SU-DHL-6 (cell line): ENCODE results near the gene COPS3.

ENCODE experiments used
- H2AFZ ChIP-seq: fragments of 200-600 bp; sonication (generic); 2 replicates; pipeline ENCODE4 v1.6.1; 2014; ENCODE audit warnings: low read depth, mild to moderate bottlenecking, moderate library complexity, mixed read lengths, antibody characterized with exemption, low read length; ENCODE audit not compliant: severe bottlenecking
- H3F3A ChIP-seq: fragments of 200-600 bp; shearing (Covaris generic); 2 replicates; pipeline ENCODE4 v1.6.0; 2016; ENCODE audit warnings: antibody characterized with exemption, mild to moderate bottlenecking; ENCODE audit not compliant: insufficient read depth
- H3K27ac ChIP-seq: fragments of 200-600 bp; sonication (generic); 2 replicates; pipeline ENCODE4 v1.5.1; 2016; ENCODE audit warnings: low read depth, mild to moderate bottlenecking, low read length, moderate library complexity, mixed read lengths
- H3K27me3 ChIP-seq: fragments of 200-600 bp; sonication (generic), shearing (Covaris generic); 2 replicates; pipeline ENCODE4 v1.6.0; 2014; ENCODE audit warnings: mild to moderate bottlenecking, low read length
- H3K36me3 ChIP-seq: fragments of 200-600 bp; sonication (generic); 2 replicates; pipeline ENCODE4 v1.6.1; 2014; ENCODE audit warnings: mild to moderate bottlenecking, low read length, mixed read lengths
- H3K4me2 ChIP-seq: fragments of 300-600, 200-600 bp; shearing (Covaris generic), sonication (generic); 2 replicates; pipeline ENCODE4 v1.6.0; 2014; ENCODE audit warnings: low read length, low read depth, mild to moderate bottlenecking; ENCODE audit not compliant: poor library complexity, severe bottlenecking
- H3K4me3 ChIP-seq: fragments of 200-600 bp; sonication (generic); 2 replicates; pipeline ENCODE4 v1.5.1; 2014; ENCODE audit warnings: antibody characterized with exemption, low read length, mild to moderate bottlenecking, mixed read lengths; ENCODE audit not compliant: insufficient read depth, poor library complexity, severe bottlenecking
- H3K79me2 ChIP-seq: fragments of 200-600 bp; sonication (generic); 2 replicates; pipeline ENCODE4 v1.6.1; 2014; ENCODE audit warnings: mild to moderate bottlenecking, low read length, moderate library complexity; ENCODE audit not compliant: insufficient read depth
- H3K9ac ChIP-seq: fragments of 200-600 bp; sonication (generic); 2 replicates; pipeline ENCODE4 v1.7.0; 2014; ENCODE audit warnings: mild to moderate bottlenecking, low read length
- H3K9me2 ChIP-seq: fragments of 200-600 bp; sonication (generic); replicated peaks from 2 replicates; pipeline ENCODE4 v1.6.1; 2014; ENCODE audit warnings: low read length; ENCODE audit not compliant: insufficient read depth
- H3K9me3 ChIP-seq: fragments of 200-600 bp; sonication (generic); 2 replicates; pipeline ENCODE4 v1.6.1; 2014; ENCODE audit warnings: low read length, mixed read lengths; ENCODE audit not compliant: insufficient read depth
- H4K20me1 ChIP-seq: fragments of 200-600 bp; sonication (generic); 2 replicates; pipeline ENCODE4 v1.6.1; 2014; ENCODE audit warnings: low read depth, mild to moderate bottlenecking, antibody characterized with exemption, low read length, moderate library complexity, mixed read lengths
- CTCF ChIP-seq: fragments of 200-600 bp; sonication (generic); IDR thresholded peaks from one replicate; pipeline ENCODE4 v1.5.1; 2017; ENCODE audit warnings: antibody characterized with exemption, mild to moderate bottlenecking, low read length, moderate library complexity; ENCODE audit not compliant: insufficient read depth, poor library complexity, severe bottlenecking
- EZH2phosphoT487 ChIP-seq: fragments of 200-600 bp; sonication (generic), shearing (Covaris generic); conservative IDR thresholded peaks from 2 replicates; pipeline ENCODE4 v1.6.1; 2018; ENCODE audit warnings: mild to moderate bottlenecking, antibody characterized with exemption, low read length, moderate library complexity, mixed read lengths

COPS3 gene

GRCh38 chr17:17253406-17253805 is 27.6 kb downstream of the COPS3 start:
- H3K9me3 ChIP-seq = no peaks in the 10 kb centered on the region
- no peak overlapping the region for H3K27ac ChIP-seq
- no peak overlapping the region for H3K9ac ChIP-seq
- H3K4me2 ChIP-seq = no peak overlapping the region
- no peak overlapping the region for H3K4me3 ChIP-seq
- no peaks in the 10 kb centered on the region for H3K27me3 ChIP-seq
- TF ChIP-seq CTCF (no peak), EZH2phosphoT487 (no peak)
- no peaks in the 10 kb centered on the region for H4K20me1 ChIP-seq
- no peak overlapping the region for H2AFZ ChIP-seq
- H3K36me3 ChIP-seq = peaks cover 33% of the 10 kb centered on the region; the same call in 1 of the 2 replicates
- H3K79me2 ChIP-seq = no peaks in the 10 kb centered on the region
- H3F3A ChIP-seq = peaks cover 5% of the 10 kb centered on the region; the same call in 1 of the 2 replicates
- H3K9me2 ChIP-seq = no peaks in the 10 kb centered on the region

GRCh38 chr17:17252149-17252661 is 28.8 kb downstream of the COPS3 start:
- Histone ChIP-seq H3K9ac (no peak overlapping the region), H3K27me3 (no peaks in the 10 kb centered on the region), H3F3A (peaks cover 5% of the 10 kb centered on the region; the same call in 1 of the 2 replicates), H3K4me2 (no peak overlapping the region), H3K9me3 (no peaks in the 10 kb centered on the region), H3K79me2 (no peaks in the 10 kb centered on the region), H2AFZ (no peak overlapping the region), H4K20me1 (no peaks in the 10 kb centered on the region), H3K9me2 (no peaks in the 10 kb centered on the region), H3K4me3 (no peak overlapping the region), H3K27ac (no peak overlapping the region), H3K36me3 (peaks cover 27% of the 10 kb centered on the region; the same call in 1 of the 2 replicates)
- no peak for TF ChIP-seq CTCF
- TF ChIP-seq EZH2phosphoT487 = no peak

GRCh38 chr17:17246879-17247278 is 34.2 kb downstream of the COPS3 start:
- H2AFZ ChIP-seq = no peak overlapping the region
- peaks cover 19% of the 10 kb centered on the region for H3K36me3 ChIP-seq
- no peak overlapping the region for H3K9ac ChIP-seq
- H3K4me2 ChIP-seq = no peak overlapping the region
- H3F3A ChIP-seq = peaks cover 26% of the 10 kb centered on the region; the same call in 1 of the 2 replicates
- no peaks in the 10 kb centered on the region for H3K9me2 ChIP-seq
- no peak for TF ChIP-seq EZH2phosphoT487
- no peak for TF ChIP-seq CTCF
- H3K27ac ChIP-seq = no peak overlapping the region
- H3K9me3 ChIP-seq = no peaks in the 10 kb centered on the region
- no peaks in the 10 kb centered on the region for H3K79me2 ChIP-seq
- no peaks in the 10 kb centered on the region for H3K27me3 ChIP-seq
- no peak overlapping the region for H3K4me3 ChIP-seq
- no peaks in the 10 kb centered on the region for H4K20me1 ChIP-seq
